ENCODE measurements around the gene PRDM16. TPM values are rescaled to one million over a fixed set of nuclear protein-coding genes. Genes with fewer than 3 reads are reported as not detected.

Gene PRDM16
- total and polyA plus RNA-seq, 2 of the 13 experiments (the other 11 are each of a cell fraction or from before 2014, with no cell fraction given): 0.15 to 0.81 TPM

- no peak for DNase-seq (ENCODE audit: low spot score)
- no peak for TF ChIP-seq ZNF326 (CRISPR knock-in tag; IDR thresholded peaks at IDR 0.05; ENCODE audit: borderline replicate concordance)
- TF ChIP-seq JARID2 (CRISPR knock-in tag; IDR thresholded peaks at IDR 0.05; ENCODE audit: insufficient replicate concordance): no peak
- TF ChIP-seq MIXL1 (CRISPR knock-in tag; IDR thresholded peaks at IDR 0.05): no peak
- TF ChIP-seq JUND (CRISPR knock-in tag; IDR thresholded peaks at IDR 0.05): no peak
- TF ChIP-seq THAP7 (CRISPR knock-in tag; IDR thresholded peaks at IDR 0.05): no peak
- no peak for TF ChIP-seq NBN (conservative IDR thresholded peaks at IDR 0.05)
- no peak for TF ChIP-seq HNF4A (CRISPR knock-in tag; IDR thresholded peaks at IDR 0.05)
- TF ChIP-seq NRL (CRISPR knock-in tag; IDR thresholded peaks at IDR 0.05; ENCODE audit: borderline replicate concordance): no peak
- no peak for TF ChIP-seq CENPX (CRISPR knock-in tag; IDR thresholded peaks at IDR 0.05)
- TF ChIP-seq ZBTB10 (CRISPR knock-in tag; IDR thresholded peaks at IDR 0.05; ENCODE audit: borderline replicate concordance): no peak
- TF ChIP-seq KDM5A (IDR thresholded peaks at IDR 0.05; ENCODE audit: borderline replicate concordance, low read length): no peak
- no peak for TF ChIP-seq NFYB (CRISPR knock-in tag; IDR thresholded peaks at IDR 0.05)
- TF ChIP-seq ZHX2 (IDR thresholded peaks at IDR 0.05; ENCODE audit: low read depth): no peak
- TF ChIP-seq ZHX2 (CRISPR knock-in tag; IDR thresholded peaks at IDR 0.05; ENCODE audit: borderline replicate concordance): no peak
- no peak for TF ChIP-seq NCOA2 (CRISPR knock-in tag; IDR thresholded peaks at IDR 0.05)
- no peak for TF ChIP-seq ERF (CRISPR knock-in tag; IDR thresholded peaks at IDR 0.05)
- no peak for TF ChIP-seq ZNF446 (CRISPR knock-in tag; IDR thresholded peaks at IDR 0.05)
Observed at GRCh38 chr1:3241236-3241550, 172.2 kb downstream of the PRDM16 start.

More at GRCh38 chr1:3241236-3241550, 172.2 kb downstream of the PRDM16 start:
- CTCF ChIA-PET (ENCODE audit: low intra/inter-chr PET ratio, low total read pairs): no interaction called here
- no TSS peak for BruUV-seq (replicated peaks)
- Histone ChIP-seq H3K4me2 (ENCODE audit: low read depth, low read length) (no peak overlapping the region), H3K79me2 (ENCODE audit: insufficient read depth, low read length) (no peaks in the 10 kb centered on the region), H3K9me3 (ENCODE audit: low read length) (no peaks in the 10 kb centered on the region), H2AFZ (ENCODE audit: low read length) (no peak overlapping the region), H3K36me3 (replicated peaks in 1 of 2; ENCODE audit: control insufficient read depth in 1 of 2, insufficient read depth in 2 of 2, low read length in 2 of 2) (no peaks in the 10 kb centered on the region), H3K9ac (ENCODE audit: insufficient read depth, low read depth, low read length) (no peak overlapping the region), H3K4me1 (ENCODE audit: insufficient read depth, low read length) (peaks cover 58% of the 10 kb centered on the region), H4K20me1 (ENCODE audit: insufficient read depth, low read length) (no peaks in the 10 kb centered on the region), H3K4me3 (replicated peaks in 1 of 3; ENCODE audit: insufficient read depth in 1 of 3, low read depth in 2 of 3, low read length in 3 of 3) (no peak overlapping the region), H3K27ac (ENCODE audit: extremely low read length, insufficient read depth, low read length) (no peak overlapping the region), H3K27me3 (ENCODE audit: control insufficient read depth in 1 of 2, insufficient read depth in 2 of 2, low read length in 2 of 2) (no peaks in the 10 kb centered on the region)
- ATAC-seq (no peak), FAIRE-seq (no peak)
- POLR2A ChIA-PET: no interaction called here
- intact Hi-C loops (cut with micrococcal nuclease; ENCODE audit: unreplicated experiment): no loop called here
- in situ Hi-C loops (cut with HindIII; ENCODE audit: extremely low pct_ligation_motif_present, low pct_unique_long_range_greater_than_20kb): no loop called here
- WGBS (ENCODE audit: low lambda C conversion rate): 94% methylated on average over 8 of the region's 17 CpGs
